GM19452 (cell line): ENCODE measurements around the gene LMX1A.

Experiments used
- ATAC-seq: cut with Tn5 transposase; IDR thresholded peaks from one replicate; pipeline ENCODE4 v1.9.1; 2021; ENCODE audit not compliant: unreplicated experiment

LMX1A gene

DNA sequence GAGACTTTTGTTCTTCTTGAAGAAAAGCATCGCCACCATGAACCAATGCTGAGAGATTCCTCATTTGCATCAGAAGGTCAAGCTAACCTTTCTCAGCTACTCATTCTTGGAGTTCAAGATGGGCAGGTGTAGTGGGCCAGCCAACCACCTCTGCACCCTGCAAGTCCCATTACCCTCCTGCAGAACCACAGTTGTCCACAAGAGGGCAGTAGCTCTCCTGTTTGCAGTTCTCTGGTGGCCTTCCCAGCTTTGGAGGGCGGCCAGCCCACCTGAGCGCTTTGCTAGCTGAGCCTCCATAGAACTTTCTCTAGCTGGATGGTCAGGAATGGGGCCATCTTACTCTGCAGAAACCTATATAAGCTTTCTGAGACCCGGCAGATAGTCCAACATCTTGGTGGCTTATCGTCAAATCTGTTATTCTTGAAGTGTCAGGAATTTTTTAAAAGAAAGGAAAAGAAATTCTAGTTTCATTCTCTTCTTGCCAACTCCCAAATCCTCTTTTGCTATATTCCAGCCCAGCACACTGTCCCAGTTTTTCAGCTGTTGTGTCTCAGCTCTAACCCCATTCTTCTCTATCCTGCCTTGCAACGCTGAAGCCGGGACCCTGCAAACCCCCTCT lies 11.0 kb upstream of the LMX1A start:
- peak; percentile 71 for ATAC-seq

DNA sequence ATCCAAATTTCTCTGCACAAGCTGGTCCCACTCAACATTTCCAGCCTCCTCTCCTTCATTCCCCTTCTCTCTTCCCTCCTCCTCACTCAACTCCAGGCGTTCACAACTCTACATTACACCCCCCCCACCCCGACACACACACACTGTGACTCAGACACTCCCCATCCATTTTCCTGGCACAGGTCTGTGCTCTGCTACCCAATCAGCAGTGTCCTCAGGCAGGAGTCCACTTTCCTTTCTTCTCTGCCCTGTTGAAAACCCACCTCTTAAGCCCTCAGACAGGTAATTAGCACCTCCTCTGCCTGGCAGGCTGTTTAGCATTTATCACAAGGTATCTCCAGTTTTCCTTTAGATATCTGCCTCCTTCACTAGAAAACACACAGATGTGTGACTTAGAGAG lies 8.8 kb upstream of the LMX1A start:
- no peak for ATAC-seq

DNA sequence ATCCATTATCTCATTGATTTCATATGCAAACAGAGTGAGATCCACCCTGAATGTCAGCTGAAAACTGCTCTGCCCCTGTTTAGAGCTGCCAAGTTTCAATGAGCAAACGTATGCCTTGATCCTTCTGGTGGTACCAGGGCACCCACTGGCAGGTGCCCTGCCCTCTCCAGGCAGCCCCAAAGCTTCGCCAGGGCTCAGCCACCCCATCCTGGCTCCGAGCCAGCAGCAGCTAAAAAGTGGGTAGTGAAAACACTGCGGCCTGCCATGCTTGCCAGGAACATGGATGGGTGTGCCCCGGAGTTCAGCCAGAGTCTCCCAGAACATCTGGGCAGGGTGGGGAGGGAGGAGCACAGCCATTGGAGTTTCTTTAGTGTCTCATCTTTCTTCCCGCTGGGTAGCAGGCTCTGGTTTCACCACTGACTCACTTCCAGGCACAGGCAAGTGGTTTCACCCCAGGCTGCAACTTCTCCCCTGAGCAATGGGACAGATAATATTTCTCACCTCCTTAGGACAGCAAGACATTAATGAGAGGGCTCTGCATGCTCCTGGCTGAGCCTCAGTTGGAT lies 8.1 kb upstream of the LMX1A start:
- no peak for ATAC-seq

- ATAC-seq, result no peak
These were observed 361 bp upstream of the LMX1A start for GRCh38 chr1:165356876-165357275.

DNA sequence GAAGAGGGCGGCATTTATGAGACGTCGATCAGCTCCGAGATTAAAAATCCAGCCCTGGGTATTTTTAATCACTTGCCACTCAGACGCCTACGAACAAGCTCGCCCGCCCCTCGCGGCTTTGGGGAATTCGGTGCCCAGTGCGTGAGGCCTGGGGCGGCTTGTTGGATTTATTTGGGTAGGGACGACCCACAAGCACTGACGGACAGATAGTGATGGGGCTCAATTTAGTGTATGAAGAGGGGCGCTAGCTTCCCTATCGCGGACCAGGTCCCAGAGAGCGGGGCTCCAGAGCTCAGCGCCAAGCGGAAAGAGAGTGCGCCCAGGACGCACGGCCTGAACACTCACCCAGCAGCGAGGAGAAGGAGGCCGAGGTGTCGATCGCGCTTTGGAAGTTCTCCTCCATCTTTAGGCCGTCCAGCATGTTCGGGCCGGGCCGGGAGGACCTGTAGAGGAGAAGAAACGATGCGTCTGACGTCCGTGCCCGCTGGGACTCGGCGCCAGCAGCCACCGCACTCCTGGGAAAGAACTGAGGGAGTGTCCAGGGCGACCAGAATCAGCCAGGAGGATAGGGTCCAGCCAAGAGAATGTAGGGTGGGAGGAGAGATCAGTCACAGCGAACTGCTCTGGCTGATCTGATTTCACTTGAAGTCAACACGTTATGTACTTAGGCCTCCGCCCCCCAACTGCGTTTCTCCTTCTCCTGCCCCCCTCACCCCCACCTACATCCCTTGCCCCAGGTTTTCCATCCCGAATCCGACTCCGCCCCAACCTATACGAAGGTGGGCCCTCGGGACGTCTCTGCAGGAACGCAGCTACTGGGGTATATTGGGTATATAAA lies 1.2 kb downstream of the LMX1A start:
- ATAC-seq, result no peak

DNA sequence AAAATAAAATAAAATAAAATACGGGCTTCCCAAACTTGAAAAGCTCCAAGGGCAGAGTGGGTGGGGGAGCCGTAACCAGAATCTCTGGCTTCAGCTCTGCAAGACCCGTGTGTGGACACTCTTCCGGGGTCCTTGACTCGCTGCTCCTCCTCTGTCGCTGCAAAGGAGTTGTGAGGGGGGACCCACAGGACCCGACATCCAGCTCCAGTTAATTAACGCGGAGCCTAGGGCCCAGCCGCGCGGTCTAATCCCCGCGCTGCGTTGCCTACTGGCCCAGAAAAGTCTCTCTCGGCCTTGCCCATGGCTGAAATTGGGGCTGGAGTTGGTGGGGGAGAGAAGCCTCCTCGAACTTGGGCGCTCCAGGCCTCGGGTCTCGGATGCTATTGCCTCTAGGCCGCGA lies 1.8 kb downstream of the LMX1A start:
- ATAC-seq, result no peak

GRCh38 chr1:165353731-165354671 lies 2.5 kb downstream of the LMX1A start:
- ATAC-seq, result no peak

- ATAC-seq, result no peak
These were observed 3.8 kb downstream of the LMX1A start for GRCh38 chr1:165352442-165353293.

GRCh38 chr1:165351863-165352441 lies 4.6 kb downstream of the LMX1A start:
- ATAC-seq, result no peak

GRCh38 chr1:165350840-165351239 lies 5.7 kb downstream of the LMX1A start:
- no peak for ATAC-seq

GRCh38 chr1:165345502-165345901 lies 11.0 kb downstream of the LMX1A start:
- no peak for ATAC-seq

DNA sequence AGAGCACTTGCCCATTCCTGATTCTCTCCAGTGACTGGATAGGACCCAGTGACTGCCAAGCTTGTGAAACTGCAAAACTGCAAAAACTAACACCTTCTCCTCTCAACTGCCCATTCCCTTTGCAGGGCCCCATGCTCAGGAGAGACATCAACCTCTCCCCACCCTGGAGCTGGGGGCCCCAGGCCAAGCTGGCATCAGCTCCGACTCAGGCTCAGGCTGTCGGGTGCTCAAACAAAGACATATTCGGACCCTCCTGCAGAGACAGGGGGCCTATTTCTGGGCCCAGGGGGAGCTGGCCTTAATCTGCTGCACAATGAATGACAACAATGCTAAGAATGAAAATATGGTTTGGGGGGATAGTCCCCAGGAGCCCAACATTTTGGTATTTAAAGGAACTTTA lies 11.8 kb downstream of the LMX1A start:
- no peak for ATAC-seq

DNA sequence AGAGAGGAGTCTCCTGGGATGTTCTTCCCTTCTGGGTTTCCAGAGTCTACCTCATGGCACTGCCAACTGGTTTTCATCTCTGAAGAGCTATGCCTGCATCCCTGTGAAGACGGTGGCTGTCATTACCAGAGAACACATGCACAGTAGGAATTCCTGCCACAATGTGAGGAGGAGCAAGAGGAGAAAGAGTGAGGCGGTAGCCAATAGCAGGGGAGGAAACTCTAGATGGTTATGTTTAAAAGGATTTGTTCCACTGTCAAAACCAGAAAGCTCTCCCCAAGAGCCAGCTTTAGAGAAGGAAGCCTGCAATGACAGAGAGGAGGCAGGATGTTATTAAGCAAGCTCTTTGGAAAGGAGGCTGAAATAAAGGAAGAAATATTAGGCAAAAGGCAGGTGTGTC lies 12.3 kb downstream of the LMX1A start:
- no peak for ATAC-seq

DNA sequence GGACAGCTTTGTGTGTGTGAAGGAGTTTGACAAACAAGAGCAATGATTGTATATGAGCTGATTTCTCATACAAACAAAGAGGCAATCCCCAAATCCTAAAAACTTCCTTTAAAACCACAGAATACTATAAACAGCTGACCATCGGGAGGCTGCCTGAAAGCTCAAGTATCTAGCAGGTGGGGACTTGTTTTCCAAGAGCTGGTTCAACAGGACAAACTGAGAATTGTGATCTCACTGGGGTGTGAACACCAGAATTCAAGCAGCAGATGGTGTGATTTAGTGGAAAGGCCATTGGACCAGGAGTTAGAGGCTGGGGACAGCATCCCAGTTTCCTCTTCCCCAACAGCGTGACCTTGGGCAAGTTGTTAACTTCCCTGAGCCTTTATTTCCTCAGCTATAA lies 13.9 kb downstream of the LMX1A start:
- no peak for ATAC-seq

DNA sequence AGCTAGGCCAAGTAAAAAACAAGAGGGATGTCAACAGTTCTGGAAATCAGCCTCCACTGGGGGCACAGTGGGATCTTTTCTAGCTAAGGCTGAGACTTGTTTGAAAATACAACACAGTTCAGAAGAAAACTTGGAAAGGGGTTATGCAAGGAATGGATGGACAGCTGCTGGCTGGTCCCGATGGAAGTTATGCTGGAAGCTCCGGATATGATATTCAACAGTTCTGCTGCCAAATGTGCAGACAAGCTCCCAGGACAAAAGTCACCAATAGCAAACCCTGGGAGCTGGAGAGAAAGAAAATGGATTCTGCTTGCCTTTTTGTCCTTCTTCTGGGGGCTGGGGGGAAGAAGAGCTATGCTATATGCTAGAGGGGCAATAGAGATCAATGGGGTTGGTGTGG lies 14.3 kb downstream of the LMX1A start:
- no peak for ATAC-seq

DNA sequence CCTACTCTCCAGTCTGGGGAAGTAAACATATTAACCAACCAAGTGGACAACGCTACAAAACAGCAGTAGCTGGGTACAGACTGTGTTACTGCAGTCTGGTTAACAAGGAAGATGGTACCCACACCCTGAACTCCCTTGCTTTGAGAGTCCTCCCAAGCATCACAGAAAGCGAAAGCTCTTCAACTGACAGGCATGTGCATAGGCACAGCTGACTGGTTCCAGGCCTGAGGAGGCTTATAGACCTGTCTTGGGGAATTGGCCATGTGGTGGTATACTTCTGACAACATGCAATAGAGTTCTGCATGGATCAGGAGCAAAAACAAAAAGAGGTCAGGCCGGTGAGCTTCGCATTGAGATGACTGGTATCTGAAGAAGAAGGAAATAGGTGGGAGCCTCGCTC lies 17.4 kb downstream of the LMX1A start:
- ATAC-seq, result no peak

DNA sequence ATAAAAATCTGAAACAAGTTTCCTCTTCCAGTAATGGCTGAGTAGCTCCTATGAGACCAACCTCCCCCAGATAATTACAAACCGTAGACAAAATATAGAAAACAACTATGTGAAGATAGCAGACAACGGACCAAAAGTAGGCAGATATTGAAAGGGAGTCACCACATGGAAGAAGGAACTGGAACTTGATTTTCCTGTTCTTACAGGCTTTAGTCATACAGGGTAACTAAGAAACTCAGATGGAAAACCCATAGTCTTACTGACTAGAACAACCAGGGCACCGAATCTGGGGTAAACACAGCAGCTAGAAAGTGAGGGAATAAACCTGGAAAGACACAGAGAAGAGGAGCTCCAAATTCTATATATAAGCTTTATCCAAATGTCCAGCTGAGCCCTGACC lies 26.0 kb downstream of the LMX1A start:
- ATAC-seq, result no peak

GRCh38 chr1:165329104-165329503 lies 27.4 kb downstream of the LMX1A start:
- no peak for ATAC-seq

- no peak for ATAC-seq
These were observed 28.4 kb downstream of the LMX1A start for GRCh38 chr1:165328136-165328535.

GRCh38 chr1:165327538-165327937 lies 29.0 kb downstream of the LMX1A start:
- no peak for ATAC-seq
